Chondrocyte (in vitro differentiated cells): Measurements from ENCODE around the gene HHLA2. TPM values are rescaled to one million over a fixed set of nuclear protein-coding genes. Genes with fewer than 3 reads are reported as not detected.
"Not testable (repeated sequence)": the region's sequence is repeated elsewhere in the genome, so short reads cannot be mapped to it uniquely, and the experiment has no call there.

Source experiments
- DNase-seq: peaks from one replicate; pipeline ENCODE4 v3.0.0; 2021; ENCODE audit warnings: mixed read lengths, low spot score
- H3K27ac Mint-ChIP-seq: one replicate; pipeline ENCODE4 v1.8.0; 2021; ENCODE audit warnings: mild to moderate bottlenecking, moderate library complexity, mixed read lengths; ENCODE audit not compliant: unreplicated experiment
- H3K27me3 Mint-ChIP-seq: 2 replicates; pipeline ENCODE4 v1.8.0; 2021; ENCODE audit warnings: low read depth, mixed read lengths
- H3K36me3 Mint-ChIP-seq: 2 replicates; pipeline ENCODE4 v1.8.0; 2021; ENCODE audit warnings: low read depth, mixed read lengths
- H3K4me1 Mint-ChIP-seq: 2 replicates; pipeline ENCODE4 v1.8.0; 2021; ENCODE audit warnings: low read depth, mild to moderate bottlenecking, mixed read lengths
- H3K4me3 Mint-ChIP-seq: one replicate; pipeline ENCODE4 v1.8.0; 2021; ENCODE audit warnings: mild to moderate bottlenecking, moderate library complexity, mixed read lengths; ENCODE audit not compliant: unreplicated experiment
- H3K9me3 Mint-ChIP-seq: 2 replicates; pipeline ENCODE4 v1.8.0; 2021; ENCODE audit warnings: low read depth, mixed read lengths
- CTCF ChIP-seq: fragments of 200-600 bp; sonication (generic); IDR thresholded peaks from 2 replicates; pipeline ENCODE4 v1.5.0; 2021; ENCODE audit warnings: antibody characterized with exemption, mild to moderate bottlenecking, moderate library complexity
- total RNA-seq: library from RNA; stranded (reverse); gene quantifications from 3 replicates; pipeline ENCODE4 v1.2.1, GENCODE V29; 2021

Gene HHLA2
- total RNA-seq, 1 donor from 2014 or later: not detected

- TF ChIP-seq CTCF: no peak
- DNase-seq: no peak
- peaks cover 2% of the 10 kb centered on the region for H3K9me3 Mint-ChIP-seq
Observed at GRCh38 chr3:108377384-108377783, 81.0 kb downstream of the HHLA2 start.

GRCh38 chr3:108378153-108378951 lies 82.0 kb downstream of the HHLA2 start:
- no peak overlapping the region for H3K4me3 Mint-ChIP-seq
- no peaks in the 10 kb centered on the region for H3K4me1 Mint-ChIP-seq
- no peaks in the 10 kb centered on the region for H3K9me3 Mint-ChIP-seq
- no peak for DNase-seq
- H3K27ac Mint-ChIP-seq: no peak overlapping the region
- TF ChIP-seq CTCF: no peak
- no peaks in the 10 kb centered on the region for H3K36me3 Mint-ChIP-seq
- H3K27me3 Mint-ChIP-seq: no peaks in the 10 kb centered on the region

More at GRCh38 chr3:108377384-108377783, 81.0 kb downstream of the HHLA2 start:
- no peak overlapping the region for H3K4me3 Mint-ChIP-seq
- H3K27ac Mint-ChIP-seq: no peak overlapping the region
- no peaks in the 10 kb centered on the region for H3K36me3 Mint-ChIP-seq
- no peaks in the 10 kb centered on the region for H3K27me3 Mint-ChIP-seq
- H3K4me1 Mint-ChIP-seq: no peaks in the 10 kb centered on the region

GRCh38 chr3:108378952-108379342 lies 82.6 kb downstream of the HHLA2 start:
- not testable (repeated sequence) for H3K36me3 Mint-ChIP-seq, DNase-seq, H3K27ac Mint-ChIP-seq, H3K4me3 Mint-ChIP-seq, H3K9me3 Mint-ChIP-seq, H3K4me1 Mint-ChIP-seq, H3K27me3 Mint-ChIP-seq

GRCh38 chr3:108380128-108380795 lies 83.9 kb downstream of the HHLA2 start:
- Mint-ChIP-seq H3K4me3 (no peak overlapping the region), H3K27me3 (no peaks in the 10 kb centered on the region), H3K4me1 (no peaks in the 10 kb centered on the region), H3K36me3 (no peaks in the 10 kb centered on the region), H3K27ac (no peak overlapping the region), H3K9me3 (no peaks in the 10 kb centered on the region)
- TF ChIP-seq CTCF: no peak
- no peak for DNase-seq

GRCh38 chr3:108381529-108382140 lies 85.3 kb downstream of the HHLA2 start:
- no peaks in the 10 kb centered on the region for H3K9me3 Mint-ChIP-seq
- no peak overlapping the region for H3K27ac Mint-ChIP-seq
- H3K4me1 Mint-ChIP-seq: no peaks in the 10 kb centered on the region
- no peaks in the 10 kb centered on the region for H3K36me3 Mint-ChIP-seq
- DNase-seq: no peak
- H3K27me3 Mint-ChIP-seq: no peaks in the 10 kb centered on the region
- H3K4me3 Mint-ChIP-seq: no peak overlapping the region
- no peak for TF ChIP-seq CTCF
